H1 (cell line): Measurements from ENCODE around the gene MARK3.

Experiments used
- CTCF ChIP-seq, 3 experiments: IDR thresholded peaks; 1 replicate in 2 of 3; 2 replicates in 1 of 3; pipeline versions ENCODE4 v1.5.1 to v1.6.1; 2011; ENCODE audit warnings: low read length in 3 of 3, mild to moderate bottlenecking in 3 of 3, inconsistent platforms in 2 of 3, low read depth in 1 of 3, moderate library complexity in 1 of 3; ENCODE audit not compliant: insufficient read depth in 1 of 3; ENCODE audit errors: control extremely low read depth in 1 of 3
- EP300 ChIP-seq, 2 experiments: IDR thresholded peaks; 1 replicate in 1 of 2; 2 replicates in 1 of 2; pipeline ENCODE4 v1.6.1; 2011 to 2012; ENCODE audit warnings: low read depth in 2 of 2, low read length in 2 of 2, mild to moderate bottlenecking in 2 of 2, borderline replicate concordance in 1 of 2, inconsistent platforms in 1 of 2, moderate library complexity in 1 of 2
- KDM1A ChIP-seq: fragments of 200-600, 300-600 bp; sonication (generic); IDR thresholded peaks from 2 replicates; pipeline ENCODE4 v1.7.1; 2016; ENCODE audit warnings: mild to moderate bottlenecking, low read length, borderline replicate concordance
- POLR2A ChIP-seq, 2 experiments: IDR thresholded peaks; 1 replicate in 1 of 2; 2 replicates in 1 of 2; pipeline ENCODE4 v1.6.1; 2011; ENCODE audit warnings: low read depth in 2 of 2, low read length in 2 of 2, mild to moderate bottlenecking in 2 of 2; ENCODE audit errors: control extremely low read depth in 1 of 2
- USF2 ChIP-seq: IDR thresholded peaks from 2 replicates; pipeline ENCODE4 v1.6.1; 2011; ENCODE audit warnings: low read length, improper control_type of control experiment

DNA sequence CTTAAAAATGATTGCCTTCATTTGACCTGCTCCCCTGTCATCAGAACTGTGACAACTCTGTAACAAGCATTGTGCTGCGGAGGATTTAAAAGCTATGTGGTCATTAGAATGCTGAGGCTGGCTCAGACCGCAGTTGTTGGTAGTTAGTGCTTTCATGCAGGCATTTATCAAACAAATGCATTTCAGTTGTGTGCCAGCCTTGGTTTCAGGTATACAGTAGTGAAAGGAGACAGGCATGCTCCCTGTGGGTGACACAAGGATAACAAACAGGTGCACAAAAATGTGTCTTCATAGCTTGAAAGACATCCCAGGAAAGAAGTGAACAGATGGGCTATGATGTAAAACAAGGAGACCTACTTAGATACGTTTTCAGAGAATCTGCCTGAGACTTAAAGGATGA is 60.6 kb downstream of the MARK3 start:
- TF ChIP-seq POLR2A (IDR thresholded peaks at IDR 0.05; ENCODE audit: control extremely low read depth in 1 of 2, low read depth in 2 of 2, low read length in 2 of 2) (no peak), CTCF (IDR thresholded peaks at IDR 0.05; ENCODE audit: control extremely low read depth in 1 of 3, insufficient read depth in 1 of 3, low read depth in 1 of 3, low read length in 3 of 3) (no peak), EP300 (IDR thresholded peaks at IDR 0.05; ENCODE audit: borderline replicate concordance in 1 of 2, low read depth in 2 of 2, low read length in 2 of 2) (no peak), KDM1A (no peak), USF2 (no peak)
